DND-41 (cell line): ENCODE measurements around the gene RDH14.

Source experiments
- EZH2 ChIP-seq: IDR thresholded peaks from 3 replicates; pipeline ENCODE4 v1.6.1; 2012; ENCODE audit warnings: borderline replicate concordance, low read depth, mild to moderate bottlenecking, moderate library complexity, low read length, inconsistent platforms; ENCODE audit not compliant: severe bottlenecking
- TF ChIP-seq, protein P1 (sequence below): IDR thresholded peaks from 2 replicates; pipeline ENCODE4 v1.5.1; 2012; ENCODE audit warnings: borderline replicate concordance, low read length, moderate library complexity, mild to moderate bottlenecking; ENCODE audit not compliant: poor library complexity, severe bottlenecking; ENCODE audit errors: extremely low read depth

- TF ChIP-seq, protein P1, sequence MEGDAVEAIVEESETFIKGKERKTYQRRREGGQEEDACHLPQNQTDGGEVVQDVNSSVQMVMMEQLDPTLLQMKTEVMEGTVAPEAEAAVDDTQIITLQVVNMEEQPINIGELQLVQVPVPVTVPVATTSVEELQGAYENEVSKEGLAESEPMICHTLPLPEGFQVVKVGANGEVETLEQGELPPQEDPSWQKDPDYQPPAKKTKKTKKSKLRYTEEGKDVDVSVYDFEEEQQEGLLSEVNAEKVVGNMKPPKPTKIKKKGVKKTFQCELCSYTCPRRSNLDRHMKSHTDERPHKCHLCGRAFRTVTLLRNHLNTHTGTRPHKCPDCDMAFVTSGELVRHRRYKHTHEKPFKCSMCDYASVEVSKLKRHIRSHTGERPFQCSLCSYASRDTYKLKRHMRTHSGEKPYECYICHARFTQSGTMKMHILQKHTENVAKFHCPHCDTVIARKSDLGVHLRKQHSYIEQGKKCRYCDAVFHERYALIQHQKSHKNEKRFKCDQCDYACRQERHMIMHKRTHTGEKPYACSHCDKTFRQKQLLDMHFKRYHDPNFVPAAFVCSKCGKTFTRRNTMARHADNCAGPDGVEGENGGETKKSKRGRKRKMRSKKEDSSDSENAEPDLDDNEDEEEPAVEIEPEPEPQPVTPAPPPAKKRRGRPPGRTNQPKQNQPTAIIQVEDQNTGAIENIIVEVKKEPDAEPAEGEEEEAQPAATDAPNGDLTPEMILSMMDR = no peak
- TF ChIP-seq EZH2 = no peak
Measured at GRCh38 chr2:18518116-18519111, 42.0 kb downstream of the RDH14 start.
